Astrocyte (in vitro differentiated cells and primary cell): ENCODE data around the gene FRMD4B. TPM values are rescaled to one million over a fixed set of nuclear protein-coding genes. Genes with fewer than 3 reads are reported as not detected.

Source experiments
- DNase-seq: peaks from one replicate; pipeline ENCODE4 v3.0.0-alpha.2; 2010; ENCODE audit warnings: low read depth
- FAIRE-seq: peaks from 2 replicates; lab custom pipeline; 2011; peaks lifted over from hg19 to GRCh38; lab: Jason Lieb, UNC
- H2AFZ ChIP-seq: 2 replicates; pipeline ENCODE4 v1.6.0; 2012; ENCODE audit warnings: low read depth, low read length, inconsistent platforms
- H3K27ac ChIP-seq: 2 replicates; pipeline ENCODE4 v1.5.1; 2011; ENCODE audit warnings: low read depth, low read length, inconsistent platforms
- H3K27me3 ChIP-seq: 2 replicates; pipeline ENCODE4 v1.6.0; 2011; ENCODE audit warnings: low read length, inconsistent platforms; ENCODE audit not compliant: insufficient read depth
- H3K36me3 ChIP-seq: 2 replicates; pipeline ENCODE4 v1.5.1; 2011; ENCODE audit warnings: low read length, inconsistent platforms; ENCODE audit not compliant: insufficient read depth
- H3K4me1 ChIP-seq: 2 replicates; pipeline ENCODE4 v1.5.1; 2011; ENCODE audit warnings: low read length, inconsistent platforms; ENCODE audit not compliant: insufficient read depth
- H3K4me2 ChIP-seq: 2 replicates; pipeline ENCODE4 v1.6.0; 2012; ENCODE audit warnings: low read length, inconsistent platforms
- H3K4me3 ChIP-seq: 2 replicates; pipeline ENCODE4 v1.5.1; 2011; ENCODE audit warnings: low read depth, mild to moderate bottlenecking, low read length, inconsistent platforms; ENCODE audit not compliant: insufficient read depth
- H3K79me2 ChIP-seq: 2 replicates; pipeline ENCODE4 v1.6.0; 2012; ENCODE audit warnings: mild to moderate bottlenecking, low read length, inconsistent platforms; ENCODE audit not compliant: insufficient read depth
- H3K9ac ChIP-seq: 2 replicates; pipeline ENCODE4 v1.6.0; 2012; ENCODE audit warnings: mild to moderate bottlenecking, low read length, inconsistent platforms
- H3K9me3 ChIP-seq: 2 replicates; pipeline ENCODE4 v1.5.1; 2012; ENCODE audit warnings: low read depth, mild to moderate bottlenecking, low read length, inconsistent platforms; ENCODE audit not compliant: insufficient read depth
- H4K20me1 ChIP-seq: 2 replicates; pipeline ENCODE4 v1.6.0; 2012; ENCODE audit warnings: low read length, inconsistent platforms; ENCODE audit not compliant: insufficient read depth
- H3K27ac Mint-ChIP-seq: one replicate; pipeline ENCODE4 v1.8.0; 2021; ENCODE audit warnings: mild to moderate bottlenecking, mixed read lengths; ENCODE audit not compliant: unreplicated experiment
- H3K27me3 Mint-ChIP-seq: one replicate; pipeline ENCODE4 v1.8.0; 2021; ENCODE audit warnings: low read depth, mixed read lengths; ENCODE audit not compliant: unreplicated experiment
- H3K36me3 Mint-ChIP-seq: one replicate; pipeline ENCODE4 v1.8.0; 2021; ENCODE audit warnings: low read depth, mixed read lengths; ENCODE audit not compliant: unreplicated experiment
- H3K4me1 Mint-ChIP-seq: one replicate; pipeline ENCODE4 v1.8.0; 2021; ENCODE audit warnings: low read depth, mixed read lengths; ENCODE audit not compliant: unreplicated experiment
- H3K4me3 Mint-ChIP-seq: one replicate; pipeline ENCODE4 v1.8.0; 2021; ENCODE audit warnings: mild to moderate bottlenecking, moderate library complexity, mixed read lengths; ENCODE audit not compliant: unreplicated experiment
- H3K9me3 Mint-ChIP-seq: one replicate; pipeline ENCODE4 v1.8.0; 2021; ENCODE audit warnings: mild to moderate bottlenecking, mixed read lengths; ENCODE audit not compliant: unreplicated experiment
- EZH2 ChIP-seq: IDR thresholded peaks from 2 replicates; pipeline ENCODE4 v1.6.1; 2012; ENCODE audit warnings: mild to moderate bottlenecking, low read length, inconsistent platforms; ENCODE audit not compliant: insufficient read depth
- total RNA-seq: library from RNA; stranded (reverse); gene quantifications from 2 replicates; pipeline ENCODE4 v1.2.1, GENCODE V29; 2021
- TF ChIP-seq, protein P1 (sequence below): IDR thresholded peaks from 2 replicates; pipeline ENCODE4 v1.5.1; 2011; ENCODE audit warnings: low read depth, mild to moderate bottlenecking, inconsistent platforms, low read length, moderate library complexity; ENCODE audit not compliant: insufficient read depth

Gene FRMD4B
- total RNA-seq, 1 donor from 2014 or later: 9.2 TPM

DNA sequence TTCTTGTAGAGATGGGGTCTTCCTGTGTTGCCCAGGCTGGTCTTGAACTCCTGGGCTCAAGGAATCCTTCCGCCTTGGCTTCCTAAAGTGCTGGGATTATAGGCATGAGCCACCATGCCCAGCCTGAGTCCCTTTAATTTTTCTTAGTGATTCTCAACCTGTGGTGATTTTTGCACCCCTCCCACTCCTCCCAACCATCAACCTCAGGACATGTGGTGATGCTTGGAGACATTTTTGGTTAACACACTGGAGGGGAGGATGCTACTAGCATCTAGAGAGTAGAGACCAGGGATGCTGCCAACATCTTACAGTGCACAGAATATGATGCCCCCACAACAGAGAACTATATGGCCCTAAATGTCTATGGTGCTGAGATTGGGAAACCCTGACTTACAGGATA, 180.5 kb downstream of the FRMD4B start:
- no peaks in the 10 kb centered on the region for H3K27me3 Mint-ChIP-seq
- H3K9me3 ChIP-seq: no peaks in the 10 kb centered on the region

DNA sequence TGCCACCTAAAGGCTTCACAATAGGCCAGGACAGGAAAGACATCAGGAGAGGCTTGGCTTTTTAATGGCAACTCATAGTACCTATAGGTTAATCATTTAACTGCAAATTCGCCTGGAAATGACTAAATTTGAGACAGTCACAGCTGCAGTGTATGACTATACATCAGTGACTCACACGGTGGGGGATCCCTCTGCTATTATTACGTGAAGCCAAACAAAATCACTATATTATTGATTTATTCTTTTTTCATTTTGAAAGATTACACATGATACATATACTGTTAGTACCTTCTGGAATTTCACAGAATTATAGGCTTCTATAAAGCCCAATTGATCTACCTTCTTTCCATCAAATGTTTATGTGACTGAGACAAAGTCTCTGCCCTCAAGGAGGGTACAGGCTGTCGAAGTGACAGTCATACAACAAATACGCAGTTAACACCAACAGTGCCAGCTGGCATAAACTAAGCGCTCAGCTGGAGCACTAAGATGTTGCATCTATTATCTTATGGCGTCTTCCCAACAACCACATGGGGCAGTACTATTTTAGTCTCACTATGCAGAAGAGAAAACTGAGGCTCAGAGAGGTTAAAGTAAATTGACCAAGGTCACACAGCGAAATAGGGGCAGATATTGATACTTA, 181.5 kb downstream of the FRMD4B start:
- peaks cover 3% of the 10 kb centered on the region for H3K36me3 Mint-ChIP-seq
- TF ChIP-seq, protein P1, sequence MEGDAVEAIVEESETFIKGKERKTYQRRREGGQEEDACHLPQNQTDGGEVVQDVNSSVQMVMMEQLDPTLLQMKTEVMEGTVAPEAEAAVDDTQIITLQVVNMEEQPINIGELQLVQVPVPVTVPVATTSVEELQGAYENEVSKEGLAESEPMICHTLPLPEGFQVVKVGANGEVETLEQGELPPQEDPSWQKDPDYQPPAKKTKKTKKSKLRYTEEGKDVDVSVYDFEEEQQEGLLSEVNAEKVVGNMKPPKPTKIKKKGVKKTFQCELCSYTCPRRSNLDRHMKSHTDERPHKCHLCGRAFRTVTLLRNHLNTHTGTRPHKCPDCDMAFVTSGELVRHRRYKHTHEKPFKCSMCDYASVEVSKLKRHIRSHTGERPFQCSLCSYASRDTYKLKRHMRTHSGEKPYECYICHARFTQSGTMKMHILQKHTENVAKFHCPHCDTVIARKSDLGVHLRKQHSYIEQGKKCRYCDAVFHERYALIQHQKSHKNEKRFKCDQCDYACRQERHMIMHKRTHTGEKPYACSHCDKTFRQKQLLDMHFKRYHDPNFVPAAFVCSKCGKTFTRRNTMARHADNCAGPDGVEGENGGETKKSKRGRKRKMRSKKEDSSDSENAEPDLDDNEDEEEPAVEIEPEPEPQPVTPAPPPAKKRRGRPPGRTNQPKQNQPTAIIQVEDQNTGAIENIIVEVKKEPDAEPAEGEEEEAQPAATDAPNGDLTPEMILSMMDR: no peak
- TF ChIP-seq EZH2: no peak
- no peak overlapping the region for H2AFZ ChIP-seq
- no peaks in the 10 kb centered on the region for H3K27me3 ChIP-seq
- no peaks in the 10 kb centered on the region for H3K9me3 ChIP-seq
- H3K9me3 Mint-ChIP-seq: no peaks in the 10 kb centered on the region
- no peak overlapping the region for H3K4me2 ChIP-seq
- no peak for DNase-seq
- H3K4me1 ChIP-seq: no peaks in the 10 kb centered on the region
- no peak overlapping the region for H3K9ac ChIP-seq
- no peak overlapping the region for H3K4me3 Mint-ChIP-seq
- no peak overlapping the region for H3K27ac Mint-ChIP-seq
- FAIRE-seq: no peak
- no peaks in the 10 kb centered on the region for H3K36me3 ChIP-seq
- H3K4me1 Mint-ChIP-seq: peaks cover 26% of the 10 kb centered on the region
- H3K27ac ChIP-seq: no peak overlapping the region
- H3K4me3 ChIP-seq: no peak overlapping the region
- H3K79me2 ChIP-seq: no peaks in the 10 kb centered on the region
- H3K27me3 Mint-ChIP-seq: no peaks in the 10 kb centered on the region
- no peaks in the 10 kb centered on the region for H4K20me1 ChIP-seq

More for the DNA sequence above, 180.5 kb downstream of the FRMD4B start:
- Histone ChIP-seq H3K27ac (no peak overlapping the region), H3K9ac (no peak overlapping the region), H3K4me1 (no peaks in the 10 kb centered on the region), H2AFZ (no peak overlapping the region), H3K4me2 (no peak overlapping the region), H3K4me3 (no peak overlapping the region), H4K20me1 (no peaks in the 10 kb centered on the region), H3K79me2 (no peaks in the 10 kb centered on the region), H3K27me3 (no peaks in the 10 kb centered on the region), H3K36me3 (no peaks in the 10 kb centered on the region)
- no peak for DNase-seq
- FAIRE-seq: no peak
- no peak overlapping the region for H3K27ac Mint-ChIP-seq
- no peak overlapping the region for H3K4me3 Mint-ChIP-seq
- peaks cover 5% of the 10 kb centered on the region for H3K36me3 Mint-ChIP-seq
- H3K4me1 Mint-ChIP-seq: peaks cover 22% of the 10 kb centered on the region
- H3K9me3 Mint-ChIP-seq: no peaks in the 10 kb centered on the region
- TF ChIP-seq, protein P1: no peak
- no peak for TF ChIP-seq EZH2

- no peaks in the 10 kb centered on the region for H3K27me3 Mint-ChIP-seq
- no peaks in the 10 kb centered on the region for H3K36me3 Mint-ChIP-seq
- Histone ChIP-seq H3K9me3 (no peaks in the 10 kb centered on the region), H3K4me1 (no peaks in the 10 kb centered on the region), H3K27me3 (no peaks in the 10 kb centered on the region), H2AFZ (no peak overlapping the region), H3K4me2 (no peak overlapping the region), H3K9ac (no peak overlapping the region), H3K4me3 (no peak overlapping the region), H3K79me2 (no peaks in the 10 kb centered on the region), H3K36me3 (no peaks in the 10 kb centered on the region), H4K20me1 (no peaks in the 10 kb centered on the region), H3K27ac (no peak overlapping the region)
- no peak overlapping the region for H3K27ac Mint-ChIP-seq
- FAIRE-seq (no peak), DNase-seq (no peak)
- H3K4me1 Mint-ChIP-seq: peaks cover 23% of the 10 kb centered on the region
- H3K4me3 Mint-ChIP-seq: no peak overlapping the region
- no peaks in the 10 kb centered on the region for H3K9me3 Mint-ChIP-seq
- TF ChIP-seq, protein P1: no peak
- TF ChIP-seq EZH2: no peak
Observed at GRCh38 chr3:69203631-69204314, 182.1 kb downstream of the FRMD4B start.
